Panc1 (cell line): ENCODE data around the gene HLA-DQA1. TPM values are rescaled to one million over a fixed set of nuclear protein-coding genes. Genes with fewer than 3 reads are reported as not detected.
A peak's percentile ranks its signal among the peaks of the same experiment; 100 is the strongest.

Source experiments
- ATAC-seq: fragments of 200-7000 bp; cut with Tn5 transposase; 2 replicates; pipeline ENCODE4 v1.9.1; 2020; ENCODE audit warnings: mild to moderate bottlenecking, moderate library complexity
- BruUV-seq: library from RNA; stranded (reverse); fragments of 400-500 nt; replicated peaks from 2 replicates; lab custom pipeline; 2021; lab: Mats Ljungman, UMichigan
- CTCF ChIA-PET: fragments of 300-600 bp; sonication (Branson Sonifier 250); formaldehyde crosslinking; loops from one replicate; lab custom pipeline; 2022; ENCODE audit warnings: antibody characterized with exemption; lab: Charles Lee
- POLR2A ChIA-PET: fragments of 300-600 bp; sonication (Branson Sonifier 250); formaldehyde crosslinking; loops from one replicate; lab custom pipeline; 2022; ENCODE audit warnings: antibody characterized with exemption; lab: Charles Lee
- DNase-seq: peaks from one replicate; pipeline ENCODE4 v3.0.0-alpha.2; 2010; ENCODE audit warnings: low read depth, low spot score
- H3K27ac ChIP-seq: 2 replicates; pipeline ENCODE4 v1.5.1; 2011; ENCODE audit warnings: mild to moderate bottlenecking, low read length, inconsistent platforms
- H3K27me3 ChIP-seq: fragments of 200-500 bp; sonication (Bioruptor generic); 2 replicates; pipeline ENCODE4 v1.6.0; 2014; ENCODE audit warnings: low read length, inconsistent platforms; ENCODE audit not compliant: control insufficient read depth, insufficient read depth
- H3K36me3 ChIP-seq: fragments of 200-500 bp; sonication (Bioruptor generic); 2 replicates; pipeline ENCODE4 v1.5.1; 2014; ENCODE audit warnings: inconsistent platforms, mild to moderate bottlenecking, low read length, moderate library complexity; ENCODE audit not compliant: control insufficient read depth, insufficient read depth
- H3K4me1 ChIP-seq: 2 replicates; pipeline ENCODE4 v1.5.1; 2011; ENCODE audit warnings: inconsistent platforms, mild to moderate bottlenecking, low read length, moderate library complexity; ENCODE audit not compliant: control insufficient read depth, insufficient read depth
- H3K4me3 ChIP-seq, 2 experiments: 2 replicates each; pipeline ENCODE4 v1.5.1; 2011 to 2012; ENCODE audit warnings: low read depth in 2 of 2, low read length in 2 of 2, mild to moderate bottlenecking in 2 of 2, inconsistent platforms in 1 of 2, moderate library complexity in 1 of 2
- H3K9me3 ChIP-seq: fragments of 200-500 bp; sonication (Bioruptor generic); 2 replicates; pipeline ENCODE4 v1.5.1; 2014; ENCODE audit warnings: low read depth, mild to moderate bottlenecking, inconsistent platforms, low read length, moderate library complexity; ENCODE audit not compliant: control insufficient read depth, insufficient read depth
- CTCF ChIP-seq: fragments of 450-650 bp; IDR thresholded peaks from 2 replicates; pipeline ENCODE4 v1.5.1; 2017; ENCODE audit warnings: mild to moderate bottlenecking
- POLR2AphosphoS5 ChIP-seq: IDR thresholded peaks from 2 replicates; pipeline ENCODE4 v1.6.1; 2012; ENCODE audit warnings: mild to moderate bottlenecking, low read depth, low read length, moderate library complexity
- REST ChIP-seq, 2 experiments: IDR thresholded peaks; 2 replicates each; pipeline ENCODE4 v1.6.1; 2011 to 2012; ENCODE audit warnings: low read depth in 2 of 2, control low read depth in 1 of 2, low read length in 1 of 2, mild to moderate bottlenecking in 1 of 2, moderate library complexity in 1 of 2; ENCODE audit not compliant: insufficient read depth in 1 of 2
- SIN3A ChIP-seq: IDR thresholded peaks from 2 replicates; pipeline ENCODE4 v1.6.1; 2012; ENCODE audit warnings: low read depth, mild to moderate bottlenecking, low read length, moderate library complexity, borderline replicate concordance; ENCODE audit not compliant: insufficient read depth
- TCF7L2 ChIP-seq: IDR thresholded peaks from 2 replicates; pipeline ENCODE4 v1.6.1; 2011; ENCODE audit warnings: mild to moderate bottlenecking, low read depth, low read length, inconsistent platforms
- in situ Hi-C: cut with HindIII; loops from 2 replicates; pipeline ENCODE4 v1.10.0; 2016; ENCODE audit warnings: low sequenced_read_pairs, low pct_unique_long_range_greater_than_20kb
- intact Hi-C: fragments of 100-400 bp; cut with micrococcal nuclease; formaldehyde crosslinking; loops from one replicate; pipeline ENCODE4 v1.10.0; 2022; ENCODE audit not compliant: unreplicated experiment
- total RNA-seq: library from RNA; stranded (reverse); gene quantifications from one replicate; pipeline ENCODE4 v1.2.1, GENCODE V29; 2021; ENCODE audit not compliant: unreplicated experiment

Gene HLA-DQA1
- total RNA-seq, 1 experiment from 2014 or later, result 0.39 TPM

- TF ChIP-seq TCF7L2 (no peak), CTCF (no peak), SIN3A (no peak), REST (IDR thresholded peaks at IDR 0.05; ENCODE audit: insufficient read depth in 1 of 2, low read depth in 2 of 2, low read length in 1 of 2) (no peak), POLR2AphosphoS5 (no peak)
- ATAC-seq, result no peak
- no peak for DNase-seq
- no TSS peak for BruUV-seq
- in situ Hi-C loops (no loop called here), intact Hi-C loops (no loop called here)
- Histone ChIP-seq H3K36me3 (no peaks in the 10 kb centered on the region), H3K27me3 (no peaks in the 10 kb centered on the region), H3K4me3 (no peak overlapping the region), H3K9me3 (no peaks in the 10 kb centered on the region), H3K4me1 (no peaks in the 10 kb centered on the region), H3K27ac (no peak overlapping the region)
- ChIA-PET POLR2A (no interaction called here), CTCF (no interaction called here)
Observed at GRCh38 chr6:32621372-32621771, 15.8 kb upstream of the HLA-DQA1 start.

GRCh38 chr6:32622545-32623401 is 14.4 kb upstream of the HLA-DQA1 start:
- intact Hi-C loops (no loop called here), in situ Hi-C loops (no loop called here)
- DNase-seq, result no peak
- CTCF ChIA-PET, result interaction anchor here (0.6 to 0.7 kb wide), 2 partner anchors 70 to 78 kb away, joined by 3 read pairs; no protein-coding TSS in a partner anchor
- Histone ChIP-seq H3K4me1 (no peaks in the 10 kb centered on the region), H3K9me3 (no peaks in the 10 kb centered on the region), H3K4me3 (no peak overlapping the region), H3K27ac (no peak overlapping the region), H3K36me3 (no peaks in the 10 kb centered on the region), H3K27me3 (no peaks in the 10 kb centered on the region)
- ATAC-seq, result peak; percentile 90
- POLR2A ChIA-PET, result no interaction called here
- BruUV-seq, result no TSS peak
- TF ChIP-seq CTCF (peak; percentile 57), TCF7L2 (no peak)
